Measurements from ENCODE around the gene HPGD. TPM values are rescaled to one million over a fixed set of nuclear protein-coding genes. Genes with fewer than 3 reads are reported as not detected.

Gene HPGD
- total RNA-seq, 1 donor from 2014 or later, result 16.5 TPM

- H3K4me1 Mint-ChIP-seq (ENCODE audit: unreplicated experiment), result no peaks in the 10 kb centered on the region
- H3K4me3 Mint-ChIP-seq, result no peak overlapping the region
- peaks cover 6% of the 10 kb centered on the region for H3K36me3 Mint-ChIP-seq
- H3K9me3 Mint-ChIP-seq, result peaks cover 4% of the 10 kb centered on the region
- no peak overlapping the region for H3K27ac Mint-ChIP-seq
- no peak for DNase-seq (ENCODE audit: extremely low spot score, unreplicated experiment)
- H3K27me3 Mint-ChIP-seq, result no peaks in the 10 kb centered on the region
- TF ChIP-seq CTCF (conservative IDR thresholded peaks at IDR 0.05), result no peak
These were observed 16.4 kb downstream of the HPGD start for GRCh38 chr4:174505892-174506291.

DNA sequence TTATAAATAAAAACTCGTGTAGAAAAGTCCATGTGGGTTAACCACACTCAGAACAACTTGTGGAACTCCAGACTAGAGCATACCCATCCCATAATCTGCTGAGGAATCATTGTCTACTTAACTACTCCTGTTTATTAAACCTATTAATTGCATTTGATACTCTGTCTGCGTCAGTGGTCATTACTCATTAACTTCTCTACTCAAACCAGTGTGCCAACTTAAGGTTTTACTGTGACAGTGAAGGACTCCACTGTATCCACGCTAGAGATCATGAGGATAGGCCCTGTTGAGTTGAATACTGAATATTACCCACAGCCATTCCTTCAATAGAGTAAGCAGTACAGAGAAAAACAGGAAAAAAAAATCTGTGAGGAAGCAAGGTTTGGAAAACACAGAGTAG is 17.3 kb downstream of the HPGD start:
- no peak for DNase-seq (ENCODE audit: extremely low spot score, unreplicated experiment)
- no peak overlapping the region for H3K4me3 Mint-ChIP-seq
- no peak for TF ChIP-seq CTCF (conservative IDR thresholded peaks at IDR 0.05)
- H3K4me1 Mint-ChIP-seq (ENCODE audit: unreplicated experiment), result no peaks in the 10 kb centered on the region
- no peak overlapping the region for H3K27ac Mint-ChIP-seq
- peaks cover 4% of the 10 kb centered on the region for H3K9me3 Mint-ChIP-seq
- H3K27me3 Mint-ChIP-seq, result no peaks in the 10 kb centered on the region
- peaks cover 6% of the 10 kb centered on the region for H3K36me3 Mint-ChIP-seq

DNA sequence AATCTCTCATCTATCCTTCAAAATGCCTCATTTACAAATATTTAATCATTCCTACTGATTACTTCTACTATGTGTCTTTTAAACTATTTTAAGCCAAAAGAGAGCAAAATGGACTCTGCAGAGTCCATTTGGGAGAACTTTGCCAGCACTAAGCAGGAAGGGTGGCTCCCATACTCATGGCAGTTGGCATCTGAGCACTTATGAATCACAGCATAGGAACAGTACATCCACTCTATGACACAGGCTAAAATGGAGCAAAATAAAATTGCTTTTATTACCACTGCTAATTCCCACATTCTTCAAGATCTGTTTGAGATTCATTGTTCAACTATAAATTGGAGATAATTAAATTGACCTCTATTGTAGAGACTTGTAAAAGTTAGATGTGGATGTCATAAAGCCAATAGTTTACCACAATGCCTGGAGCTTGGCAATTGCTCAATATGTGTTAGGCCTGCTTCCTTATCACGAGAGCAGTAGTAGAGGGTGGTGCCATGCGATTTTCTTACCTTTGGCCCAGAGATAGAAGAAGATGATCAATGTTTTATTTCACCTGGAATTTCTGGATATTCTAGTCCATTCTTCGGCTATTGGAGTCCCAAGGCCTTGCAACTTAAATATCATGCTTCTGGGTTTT is 19.1 kb downstream of the HPGD start:
- H3K27me3 Mint-ChIP-seq, result no peaks in the 10 kb centered on the region
- peaks cover 6% of the 10 kb centered on the region for H3K36me3 Mint-ChIP-seq
- TF ChIP-seq CTCF (conservative IDR thresholded peaks at IDR 0.05), result no peak
- H3K4me1 Mint-ChIP-seq (ENCODE audit: unreplicated experiment), result no peaks in the 10 kb centered on the region
- no peak for DNase-seq (ENCODE audit: extremely low spot score, unreplicated experiment)
- H3K4me3 Mint-ChIP-seq, result no peak overlapping the region
- peaks cover 4% of the 10 kb centered on the region for H3K9me3 Mint-ChIP-seq
- H3K27ac Mint-ChIP-seq, result no peak overlapping the region

DNA sequence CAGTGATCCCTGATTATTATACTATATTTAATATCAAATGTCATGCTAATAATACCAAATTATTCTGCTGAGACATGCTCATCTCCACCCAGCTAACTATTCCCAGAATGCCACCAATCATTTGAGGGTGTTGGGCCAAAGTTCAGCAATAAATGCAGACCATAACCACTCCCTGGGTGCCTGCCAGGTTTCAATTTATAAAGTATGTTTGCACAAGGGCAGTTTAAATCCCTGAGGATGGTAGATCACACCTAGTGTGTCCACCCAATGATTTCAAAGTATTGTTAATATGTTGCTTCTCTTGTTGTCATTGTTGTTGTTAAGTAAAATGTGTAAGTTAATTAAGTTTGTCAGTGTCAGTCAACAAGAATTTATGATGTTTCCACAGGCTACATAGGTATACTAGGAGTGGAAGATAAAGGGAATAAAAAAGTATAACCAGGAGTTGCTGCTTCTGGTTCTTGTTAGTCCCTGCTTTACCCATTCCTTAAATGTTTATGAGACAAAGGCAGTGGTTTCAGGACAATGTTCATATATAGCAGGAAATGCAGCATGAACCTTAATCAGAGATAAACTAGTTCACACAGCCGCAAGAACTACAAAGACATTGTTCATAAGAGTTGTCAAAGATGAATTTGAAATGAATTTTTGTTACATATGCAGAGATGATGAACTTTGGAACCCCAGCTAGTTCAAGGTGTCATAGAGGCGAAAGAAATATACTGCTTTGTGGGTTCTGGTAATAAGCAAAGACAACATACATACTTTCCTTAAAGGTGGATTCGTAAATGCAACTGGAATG is 25.5 kb downstream of the HPGD start:
- no peak for DNase-seq (ENCODE audit: extremely low spot score, unreplicated experiment)
- no peaks in the 10 kb centered on the region for H3K36me3 Mint-ChIP-seq
- H3K9me3 Mint-ChIP-seq, result no peaks in the 10 kb centered on the region
- no peaks in the 10 kb centered on the region for H3K27me3 Mint-ChIP-seq
- peaks cover 12% of the 10 kb centered on the region for H3K4me1 Mint-ChIP-seq (ENCODE audit: unreplicated experiment)
- TF ChIP-seq CTCF (conservative IDR thresholded peaks at IDR 0.05), result no peak
- no peak overlapping the region for H3K4me3 Mint-ChIP-seq
- peak overlapping the region; percentile 36 for H3K27ac Mint-ChIP-seq

- H3K36me3 Mint-ChIP-seq, result no peaks in the 10 kb centered on the region
- H3K4me3 Mint-ChIP-seq, result no peak overlapping the region
- no peak overlapping the region for H3K27ac Mint-ChIP-seq
- H3K27me3 Mint-ChIP-seq, result no peaks in the 10 kb centered on the region
- no peak for TF ChIP-seq CTCF (conservative IDR thresholded peaks at IDR 0.05)
- DNase-seq (ENCODE audit: extremely low spot score, unreplicated experiment), result no peak
- H3K4me1 Mint-ChIP-seq (ENCODE audit: unreplicated experiment), result peaks cover 12% of the 10 kb centered on the region
- H3K9me3 Mint-ChIP-seq, result no peaks in the 10 kb centered on the region
These were observed 26.7 kb downstream of the HPGD start for GRCh38 chr4:174495626-174496025.
